GM21526 (cell line): ENCODE measurements around the gene CLRN1.
A peak's percentile ranks its signal among the peaks of the same experiment; 100 is the strongest.

Experiments
- ATAC-seq: cut with Tn5 transposase; IDR thresholded peaks from one replicate; pipeline ENCODE4 v1.9.1; 2021; ENCODE audit warnings: moderate library complexity; ENCODE audit not compliant: unreplicated experiment, low FRiP score

The CLRN1 gene

DNA sequence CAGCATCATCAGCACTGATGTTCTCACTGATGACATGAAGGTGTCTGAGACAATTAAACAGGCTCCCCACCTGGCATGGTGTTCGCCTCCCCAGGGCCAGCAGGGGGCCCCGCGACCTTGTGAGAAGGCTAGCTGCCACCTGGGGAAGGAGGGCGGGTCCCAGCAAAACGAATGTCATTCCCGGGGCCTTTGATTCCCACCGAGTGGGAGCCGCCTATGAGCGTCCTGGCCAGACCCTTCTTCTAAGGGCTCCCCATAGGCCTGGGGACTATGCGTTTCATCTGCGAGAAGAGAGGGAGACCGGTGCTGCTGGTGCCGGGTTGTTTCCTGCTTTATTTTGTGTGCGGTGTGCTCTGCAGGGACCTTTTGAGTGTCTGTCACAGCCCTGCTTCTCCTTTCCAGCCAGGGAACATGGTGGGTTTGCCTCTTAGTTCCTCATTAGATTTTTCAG is 46.8 kb downstream of the CLRN1 start:
- peak; percentile 94 for ATAC-seq

DNA sequence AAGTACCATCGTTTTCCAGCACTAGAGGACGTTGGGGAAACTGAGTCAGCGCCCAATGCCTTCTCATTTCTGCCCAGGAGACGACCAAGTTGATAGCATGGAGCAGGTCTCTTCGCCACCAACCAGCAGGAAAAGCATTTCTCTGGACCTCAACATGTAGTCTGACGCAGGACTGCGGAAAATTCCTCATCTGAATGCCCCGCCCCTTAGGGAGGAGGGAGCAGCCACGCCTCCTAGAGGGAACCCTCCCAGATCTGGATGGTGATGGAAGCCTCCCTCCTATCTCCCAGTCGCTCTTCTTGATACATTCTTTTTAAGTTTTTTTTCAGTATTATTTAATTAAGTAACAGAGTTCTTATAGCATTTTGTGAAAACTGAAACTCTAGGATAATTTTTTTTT is 49.9 kb downstream of the CLRN1 start:
- ATAC-seq = no peak

- ATAC-seq = no peak
Measured at GRCh38 chr3:150921209-150921608, 51.3 kb downstream of the CLRN1 start.

DNA sequence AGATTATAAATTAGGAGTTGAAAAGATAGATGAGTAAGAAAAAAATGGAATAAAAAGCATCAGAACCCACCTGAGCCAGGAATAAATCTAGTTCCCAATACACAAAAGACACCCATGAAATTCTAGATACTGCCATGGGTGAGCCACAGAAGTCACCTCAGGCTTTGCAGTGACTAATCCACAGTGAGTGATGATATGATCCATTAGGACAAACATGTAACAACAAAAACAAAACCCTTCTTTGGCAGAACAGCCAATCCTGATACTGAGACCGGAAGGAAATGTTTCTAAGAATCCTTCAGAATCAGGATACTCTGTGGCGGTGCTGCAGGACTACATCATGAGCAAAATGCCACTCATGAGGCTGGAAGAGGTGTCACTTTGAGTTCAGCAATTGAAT is 52.3 kb downstream of the CLRN1 start:
- ATAC-seq = no peak

GRCh38 chr3:150917951-150918350 is 54.6 kb downstream of the CLRN1 start:
- ATAC-seq = no peak

GRCh38 chr3:150913133-150913922 is 59.2 kb downstream of the CLRN1 start:
- ATAC-seq = no peak

DNA sequence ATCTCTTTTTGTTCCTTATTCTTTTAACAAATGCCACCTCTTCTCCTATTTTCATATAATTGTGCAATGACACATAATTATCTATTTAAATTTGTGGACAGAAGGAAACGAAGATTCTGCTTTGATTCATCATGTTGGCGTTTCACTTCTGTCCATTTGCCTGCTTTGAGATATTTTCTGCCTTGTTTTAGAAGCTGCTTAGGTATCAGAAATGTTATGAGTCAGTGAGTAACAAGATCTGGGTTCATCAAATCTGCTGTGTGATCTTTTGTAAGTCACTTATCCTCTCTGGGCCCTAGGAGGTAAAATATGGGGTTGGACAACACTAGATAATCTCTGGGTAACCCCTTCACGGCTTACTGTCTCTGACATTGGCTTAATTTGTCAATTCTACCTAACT is 60.0 kb downstream of the CLRN1 start:
- ATAC-seq = peak; percentile 77

DNA sequence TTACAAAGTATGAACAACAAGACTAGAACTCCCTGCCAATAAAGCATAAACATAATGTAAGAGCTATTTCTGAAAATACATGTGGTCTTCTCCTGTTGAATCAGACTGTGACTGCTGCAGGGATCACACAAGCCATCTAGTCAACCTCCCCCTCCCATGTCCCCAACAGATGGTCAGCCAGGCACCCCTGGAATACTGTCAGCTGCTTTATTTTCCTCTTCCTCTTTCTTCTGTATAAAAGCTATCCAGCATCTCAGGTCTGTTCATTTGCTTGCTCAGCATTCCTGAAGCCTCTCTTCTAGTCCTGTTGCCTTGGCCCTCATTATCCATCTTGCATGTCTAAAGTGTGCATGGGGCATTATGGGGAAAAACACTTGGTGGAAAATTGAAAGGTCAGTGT is 60.8 kb downstream of the CLRN1 start:
- no peak for ATAC-seq

GRCh38 chr3:150906461-150906860 is 66.1 kb downstream of the CLRN1 start:
- ATAC-seq = no peak

DNA sequence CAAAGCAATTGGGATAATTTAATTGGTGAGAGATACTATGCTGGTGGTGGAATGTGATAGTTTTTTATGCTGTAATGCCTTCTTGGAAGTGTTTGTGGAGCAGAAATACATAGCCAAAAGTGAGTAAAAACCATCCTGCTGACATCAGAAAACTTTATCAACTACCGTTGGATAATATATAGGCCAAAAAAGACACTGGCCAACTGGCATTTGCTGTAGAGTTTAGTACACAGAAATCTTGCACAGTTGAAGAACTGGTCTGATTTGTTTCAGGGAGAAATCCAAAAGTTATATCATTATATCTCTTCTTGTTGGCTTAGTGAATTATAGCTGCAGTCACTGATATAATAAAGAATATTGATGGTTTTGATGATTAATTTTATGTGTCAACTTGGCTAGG is 66.8 kb downstream of the CLRN1 start:
- no peak for ATAC-seq

DNA sequence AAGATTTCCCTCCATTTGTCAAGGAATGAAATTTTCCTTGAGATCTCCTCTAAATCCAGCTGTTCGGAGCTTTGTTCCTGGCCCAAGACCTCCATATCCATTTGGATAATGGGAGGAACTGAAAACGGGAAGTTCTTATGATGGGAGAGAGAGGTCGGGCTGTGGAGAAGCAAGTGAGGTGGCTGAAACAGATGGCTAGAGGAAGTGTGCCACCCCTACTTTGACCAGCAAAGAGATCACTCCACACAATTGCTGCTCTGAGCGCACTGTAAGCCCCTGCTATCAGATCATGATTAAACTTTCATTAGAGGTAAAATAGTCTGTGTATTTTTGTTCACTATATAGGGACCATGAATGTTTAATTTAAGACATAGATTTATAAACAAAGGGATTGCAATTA is 67.2 kb downstream of the CLRN1 start, which contains the start of gene MINDY4B:
Gene MINDY4B, minus strand, starts transcription at position 101 of the 400 bp plus-strand sequence. Its CDS starts 0 bp downstream, at position 101.
- ATAC-seq = no peak

DNA sequence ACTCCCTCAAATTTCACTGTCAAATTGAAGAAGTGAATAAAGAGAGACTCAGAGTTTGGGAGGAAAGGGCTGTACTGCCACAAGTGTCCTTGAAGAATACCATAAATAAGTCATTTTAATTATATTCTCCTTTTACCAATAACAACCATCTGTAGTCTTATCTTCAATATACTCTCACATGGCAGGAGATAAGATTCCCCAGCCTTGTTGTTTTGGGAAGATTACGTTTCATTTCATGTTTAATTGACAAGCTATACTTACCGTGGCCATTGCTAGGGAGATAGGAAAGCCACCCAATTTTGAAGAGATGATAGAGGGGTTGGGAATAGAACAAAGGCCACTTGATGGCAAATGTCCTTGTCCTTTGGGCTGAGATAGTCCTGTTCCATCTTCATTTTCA is 69.5 kb downstream of the CLRN1 start:
- no peak for ATAC-seq

DNA sequence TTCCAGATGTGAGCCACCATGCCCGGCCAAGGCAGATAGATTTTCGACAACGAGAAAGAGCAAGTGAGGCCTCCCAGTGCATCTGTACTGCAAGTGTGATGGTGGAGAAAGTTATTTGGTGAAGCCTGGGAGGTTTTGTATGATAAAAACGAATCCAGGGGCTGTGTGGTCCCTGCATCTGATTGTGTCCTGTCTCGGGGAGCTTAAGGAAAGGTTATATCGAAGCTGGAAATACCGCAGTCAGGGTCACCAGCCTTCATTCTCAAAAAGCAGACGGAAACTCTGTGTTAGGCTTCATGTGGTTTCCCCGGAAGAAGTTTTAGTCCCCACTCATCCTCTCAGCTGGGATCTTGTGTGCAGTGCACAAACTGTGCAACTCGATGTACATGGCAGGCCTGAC is 70.7 kb downstream of the CLRN1 start:
- no peak for ATAC-seq

GRCh38 chr3:150899141-150899540 is 73.4 kb downstream of the CLRN1 start:
- no peak for ATAC-seq

DNA sequence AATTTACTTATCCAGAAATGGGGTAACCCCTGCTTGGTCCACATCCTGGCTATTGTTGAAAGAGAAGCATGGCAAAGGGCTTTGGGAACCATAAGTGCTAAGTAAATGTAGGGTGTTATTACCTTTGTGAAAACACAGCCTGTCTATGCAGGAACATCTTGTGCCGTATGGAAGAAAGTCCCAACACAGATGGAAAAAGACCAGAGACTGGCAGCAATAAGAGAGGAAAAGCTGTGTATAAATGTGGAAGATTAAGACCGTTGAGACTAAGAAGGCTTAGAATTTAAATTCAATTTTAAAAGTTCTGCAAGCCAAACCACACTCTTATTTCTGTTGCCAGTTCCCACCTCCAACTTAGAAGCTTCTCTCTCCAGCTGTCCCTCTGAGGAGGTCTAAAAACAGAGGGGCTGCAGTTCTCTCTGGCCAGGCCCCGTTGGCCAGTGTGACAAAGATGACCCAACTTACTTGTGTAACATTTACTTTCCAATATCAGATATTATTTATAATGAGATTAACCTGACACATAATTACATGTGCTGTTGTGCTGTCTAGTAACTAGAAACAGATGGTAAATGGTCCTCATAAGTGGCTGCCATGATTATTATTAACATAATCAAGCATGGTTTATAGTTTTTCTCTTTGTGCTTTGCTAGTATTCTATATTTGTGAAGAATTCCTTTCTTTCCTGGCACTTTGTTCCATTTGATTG is 74.3 kb downstream of the CLRN1 start:
- no peak for ATAC-seq

- ATAC-seq = no peak
Measured at GRCh38 chr3:150897592-150897991, 74.9 kb downstream of the CLRN1 start.

DNA sequence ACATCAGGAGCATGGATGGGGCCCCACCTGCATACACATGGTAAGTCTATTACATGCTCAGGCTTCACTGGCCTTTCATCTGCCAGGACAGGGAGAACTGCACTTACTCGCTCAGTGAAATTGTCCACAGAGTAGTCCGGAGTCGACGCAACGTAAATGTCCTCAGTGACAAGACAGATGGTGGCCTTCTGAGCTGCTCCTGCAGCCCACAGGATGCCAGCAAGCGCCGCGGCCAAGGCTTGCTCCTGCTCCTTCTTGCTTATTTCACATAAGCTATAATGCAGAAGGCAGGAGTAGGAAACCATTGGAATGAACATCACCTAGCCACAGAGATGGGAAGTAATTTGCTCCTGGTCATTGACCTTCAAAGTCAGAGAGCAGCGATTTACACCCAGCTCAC is 81.7 kb downstream of the CLRN1 start:
- no peak for ATAC-seq

- ATAC-seq = no peak
Measured at GRCh38 chr3:150890295-150890694, 82.2 kb downstream of the CLRN1 start.

DNA sequence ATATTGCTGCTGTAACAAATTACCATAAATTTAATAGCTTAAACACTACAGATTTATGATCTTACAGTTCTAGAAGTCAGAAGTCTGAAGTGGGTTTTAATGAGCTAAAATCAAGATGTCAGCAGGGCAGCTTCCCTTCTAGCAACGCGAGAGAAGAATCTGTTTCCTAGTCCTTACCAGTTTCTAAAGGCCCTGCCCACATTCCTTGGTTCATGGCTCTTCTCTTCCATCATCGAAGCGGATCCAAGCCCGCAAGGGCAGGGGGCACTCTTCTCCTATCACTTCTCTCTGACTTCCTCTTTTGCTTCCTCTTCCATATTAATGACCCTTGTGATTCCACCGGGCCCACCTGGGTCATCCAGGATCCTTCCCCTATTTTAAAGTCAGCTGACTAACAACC is 83.4 kb downstream of the CLRN1 start:
- no peak for ATAC-seq

DNA sequence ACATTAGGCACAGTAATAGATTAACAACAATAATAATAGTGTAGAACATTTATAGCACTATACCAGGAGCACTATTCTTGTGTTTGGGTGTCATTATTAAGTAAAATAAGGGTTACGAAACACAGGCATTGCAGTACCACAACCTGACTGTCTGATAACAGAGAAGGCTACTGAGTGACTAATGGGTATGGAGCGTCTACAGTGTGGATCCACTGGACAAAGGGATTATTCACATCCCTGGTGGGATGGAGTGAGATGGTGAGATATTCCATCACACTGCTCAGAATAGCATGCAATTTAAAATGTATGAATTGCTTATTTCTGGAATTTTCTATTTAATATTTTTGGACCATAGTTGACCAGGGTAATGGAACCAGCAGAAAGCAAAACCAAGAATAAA is 85.5 kb downstream of the CLRN1 start:
- no peak for ATAC-seq

DNA sequence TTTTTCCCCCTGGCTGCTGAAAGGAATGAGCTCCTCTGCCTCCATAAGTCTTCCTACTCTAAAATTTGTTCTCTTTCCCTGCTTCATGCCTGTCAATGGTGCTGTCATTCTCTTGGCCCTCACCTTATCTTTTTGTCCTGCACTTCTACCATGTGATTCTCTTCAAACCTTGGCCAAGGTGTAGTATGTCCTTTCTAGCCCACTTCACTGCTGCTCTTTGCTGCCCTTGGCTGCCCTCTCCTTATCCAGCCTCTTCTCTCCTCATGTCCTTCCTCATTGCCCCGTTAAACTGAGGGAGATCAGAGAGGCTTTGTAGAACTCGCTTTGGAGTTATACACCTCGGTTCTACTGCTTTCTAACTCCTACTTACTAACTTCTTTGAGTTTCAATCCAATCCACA is 87.0 kb downstream of the CLRN1 start:
- ATAC-seq = no peak

- no peak for ATAC-seq
Measured at GRCh38 chr3:150878996-150879575, 93.4 kb downstream of the CLRN1 start.
